Measurements from ENCODE around the gene CHMP2A. TPM values are rescaled to one million over a fixed set of nuclear protein-coding genes. Genes with fewer than 3 reads are reported as not detected.
"Not testable (repeated sequence)": the region's sequence is repeated elsewhere in the genome, so short reads cannot be mapped to it uniquely, and the experiment has no call there.

The CHMP2A gene
- total RNA-seq, 2 donors from 2014 or later, result 109 to 121 TPM

- peaks cover 29% of the 10 kb centered on the region for H3K36me3 ChIP-seq
- no peaks in the 10 kb centered on the region for H3K9me3 ChIP-seq
- no peak overlapping the region for H3K4me3 ChIP-seq
- H3K4me1 ChIP-seq, result peaks cover 0 to 11% of the 10 kb centered on the region in 2 donors
- H3K27ac ChIP-seq, result peak overlapping the region; percentile 64
- peak; percentile 92 for DNase-seq (ENCODE audit: low spot score)
- peak; percentile 83 to 93 for TF ChIP-seq CTCF (IDR thresholded peaks at IDR 0.05)
- no peaks in the 10 kb centered on the region for H3K27me3 ChIP-seq
Observed at GRCh38 chr19:58581227-58582141, 26.6 kb upstream of the CHMP2A start.

- peaks cover 0 to 12% of the 10 kb centered on the region in 2 donors for H3K4me1 ChIP-seq
- no peak for TF ChIP-seq CTCF (IDR thresholded peaks at IDR 0.05)
- no peaks in the 10 kb centered on the region for H3K9me3 ChIP-seq
- no peak for DNase-seq (ENCODE audit: low spot score)
- H3K27me3 ChIP-seq, result no peaks in the 10 kb centered on the region
- H3K36me3 ChIP-seq, result peaks cover 29% of the 10 kb centered on the region
- no peak overlapping the region for H3K4me3 ChIP-seq
- no peak overlapping the region for H3K27ac ChIP-seq
Observed at GRCh38 chr19:58579473-58580142, 24.7 kb upstream of the CHMP2A start.

GRCh38 chr19:58578012-58578925, 23.4 kb upstream of the CHMP2A start:
- H3K27ac ChIP-seq, result no peak overlapping the region
- DNase-seq (ENCODE audit: low spot score), result peak; percentile 55
- peaks cover 0 to 22% of the 10 kb centered on the region in 2 donors for H3K4me1 ChIP-seq
- no peak for TF ChIP-seq CTCF (IDR thresholded peaks at IDR 0.05)
- H3K36me3 ChIP-seq, result peaks cover 20% of the 10 kb centered on the region
- H3K27me3 ChIP-seq, result no peaks in the 10 kb centered on the region
- H3K4me3 ChIP-seq, result no peak overlapping the region
- H3K9me3 ChIP-seq, result no peaks in the 10 kb centered on the region

- Histone ChIP-seq H3K4me1 (peaks cover 0 to 22% of the 10 kb centered on the region in 2 donors), H3K36me3 (peaks cover 13% of the 10 kb centered on the region)
- not testable (repeated sequence) for H3K4me3 ChIP-seq; H3K27ac ChIP-seq; DNase-seq (ENCODE audit: low spot score); H3K9me3 ChIP-seq; H3K27me3 ChIP-seq
Observed at GRCh38 chr19:58577581-58577980, 22.7 kb upstream of the CHMP2A start.

GRCh38 chr19:58575183-58576041, 20.5 kb upstream of the CHMP2A start:
- Histone ChIP-seq H3K27me3 (no peaks in the 10 kb centered on the region), H3K4me3 (peak overlapping the region; percentile 61 to 78), H3K27ac (peak overlapping the region; percentile 96 to 98), H3K9me3 (no peaks in the 10 kb centered on the region), H3K36me3 (peaks cover 10% of the 10 kb centered on the region), H3K4me1 (peaks cover 0 to 19% of the 10 kb centered on the region in 2 donors)
- DNase-seq (ENCODE audit: low spot score), result peak; percentile 94
- no peak for TF ChIP-seq CTCF (IDR thresholded peaks at IDR 0.05)

Measured in right atrium auricular region (tissue), 2 donors.